Measurements from ENCODE around the gene RHO.

The RHO gene

GRCh38 chr3:129558772-129559564 is 30.5 kb downstream of the RHO start:
- TF ChIP-seq CTCF (IDR thresholded peaks at IDR 0.05; ENCODE audit: low read depth, low read length) (no peak), EZH2phosphoT487 (IDR thresholded peaks at IDR 0.05; ENCODE audit: low read depth) (no peak)
- Histone ChIP-seq H3K4me1 (ENCODE audit: low read length) (peaks cover 38% of the 10 kb centered on the region), H3K4me3 (ENCODE audit: low read length) (no peak overlapping the region), H3K27ac (ENCODE audit: low read length) (no peak overlapping the region), H2AFZ (ENCODE audit: low read depth, low read length) (peak overlapping the region; percentile 76; the same call in 1 of the 2 replicates), H3K79me2 (ENCODE audit: low read length) (no peaks in the 10 kb centered on the region), H4K20me1 (ENCODE audit: insufficient read depth, low read length) (no peaks in the 10 kb centered on the region), H3K9me3 (ENCODE audit: insufficient read depth, low read length) (no peaks in the 10 kb centered on the region), H3K36me3 (replicated peaks; ENCODE audit: low read depth, low read length) (no peaks in the 10 kb centered on the region), H3K27me3 (ENCODE audit: low read depth, low read length) (peaks cover 13% of the 10 kb centered on the region), H3K9ac (ENCODE audit: low read length) (no peak overlapping the region; the same call in 1 of the 2 replicates), H3K4me2 (ENCODE audit: low read length) (peak overlapping the region; percentile 14; the same call in 1 of the 2 replicates)

- Histone ChIP-seq H3K27me3 (ENCODE audit: low read depth, low read length) (peaks cover 7% of the 10 kb centered on the region), H3K4me2 (ENCODE audit: low read length) (no peak overlapping the region), H4K20me1 (ENCODE audit: insufficient read depth, low read length) (no peaks in the 10 kb centered on the region), H3K9ac (ENCODE audit: low read length) (no peak overlapping the region), H3K36me3 (replicated peaks; ENCODE audit: low read depth, low read length) (no peaks in the 10 kb centered on the region), H3K4me3 (ENCODE audit: low read length) (no peak overlapping the region), H3K27ac (ENCODE audit: low read length) (no peak overlapping the region), H3K9me3 (ENCODE audit: insufficient read depth, low read length) (no peaks in the 10 kb centered on the region), H3K79me2 (ENCODE audit: low read length) (no peaks in the 10 kb centered on the region), H3K4me1 (ENCODE audit: low read length) (peaks cover 32% of the 10 kb centered on the region), H2AFZ (ENCODE audit: low read depth, low read length) (no peak overlapping the region)
- no peak for TF ChIP-seq EZH2phosphoT487 (IDR thresholded peaks at IDR 0.05; ENCODE audit: low read depth)
- TF ChIP-seq CTCF (IDR thresholded peaks at IDR 0.05; ENCODE audit: low read depth, low read length), result no peak
These were observed 31.2 kb downstream of the RHO start for GRCh38 chr3:129559565-129560079.

GRCh38 chr3:129560269-129560787 is 31.9 kb downstream of the RHO start:
- Histone ChIP-seq H4K20me1 (ENCODE audit: insufficient read depth, low read length) (no peaks in the 10 kb centered on the region), H3K27ac (ENCODE audit: low read length) (no peak overlapping the region), H3K79me2 (ENCODE audit: low read length) (no peaks in the 10 kb centered on the region), H3K4me2 (ENCODE audit: low read length) (no peak overlapping the region), H3K36me3 (replicated peaks; ENCODE audit: low read depth, low read length) (no peaks in the 10 kb centered on the region), H3K9ac (ENCODE audit: low read length) (no peak overlapping the region), H3K27me3 (ENCODE audit: low read depth, low read length) (no peaks in the 10 kb centered on the region), H3K4me1 (ENCODE audit: low read length) (peaks cover 25% of the 10 kb centered on the region), H3K9me3 (ENCODE audit: insufficient read depth, low read length) (no peaks in the 10 kb centered on the region), H3K4me3 (ENCODE audit: low read length) (no peak overlapping the region), H2AFZ (ENCODE audit: low read depth, low read length) (no peak overlapping the region)
- no peak for TF ChIP-seq CTCF (IDR thresholded peaks at IDR 0.05; ENCODE audit: low read depth, low read length)

- no peaks in the 10 kb centered on the region for H3K9me3 ChIP-seq (ENCODE audit: insufficient read depth, low read length)
- no peak overlapping the region for H3K4me3 ChIP-seq (ENCODE audit: low read length)
- no peak overlapping the region for H3K27ac ChIP-seq (ENCODE audit: low read length)
- TF ChIP-seq CTCF (IDR thresholded peaks at IDR 0.05; ENCODE audit: low read depth, low read length) (no peak), EZH2phosphoT487 (IDR thresholded peaks at IDR 0.05; ENCODE audit: low read depth) (no peak)
- H3K9ac ChIP-seq (ENCODE audit: low read length), result no peak overlapping the region
- no peak overlapping the region for H3K4me2 ChIP-seq (ENCODE audit: low read length)
- no peaks in the 10 kb centered on the region for H3K36me3 ChIP-seq (replicated peaks; ENCODE audit: low read depth, low read length)
- H3K79me2 ChIP-seq (ENCODE audit: low read length), result no peaks in the 10 kb centered on the region
- H4K20me1 ChIP-seq (ENCODE audit: insufficient read depth, low read length), result no peaks in the 10 kb centered on the region
- H3K4me1 ChIP-seq (ENCODE audit: low read length), result peaks cover 17% of the 10 kb centered on the region
- no peaks in the 10 kb centered on the region for H3K27me3 ChIP-seq (ENCODE audit: low read depth, low read length)
- H2AFZ ChIP-seq (ENCODE audit: low read depth, low read length), result no peak overlapping the region
These were observed 32.6 kb downstream of the RHO start for GRCh38 chr3:129560911-129561594.

Measured in OCI-LY3 (cell line).